Panc1 (cell line): Measurements from ENCODE around the gene CLDN22. TPM values are rescaled to one million over a fixed set of nuclear protein-coding genes. Genes with fewer than 3 reads are reported as not detected.

Experiments used
- ATAC-seq: fragments of 200-7000 bp; cut with Tn5 transposase; 2 replicates; pipeline ENCODE4 v1.9.1; 2020; ENCODE audit warnings: mild to moderate bottlenecking, moderate library complexity
- BruUV-seq: library from RNA; stranded (reverse); fragments of 400-500 nt; replicated peaks from 2 replicates; lab custom pipeline; 2021; lab: Mats Ljungman, UMichigan
- CTCF ChIA-PET: fragments of 300-600 bp; sonication (Branson Sonifier 250); formaldehyde crosslinking; loops from one replicate; lab custom pipeline; 2022; ENCODE audit warnings: antibody characterized with exemption; lab: Charles Lee
- POLR2A ChIA-PET: fragments of 300-600 bp; sonication (Branson Sonifier 250); formaldehyde crosslinking; loops from one replicate; lab custom pipeline; 2022; ENCODE audit warnings: antibody characterized with exemption; lab: Charles Lee
- DNase-seq: peaks from one replicate; pipeline ENCODE4 v3.0.0-alpha.2; 2010; ENCODE audit warnings: low read depth, low spot score
- H3K27ac ChIP-seq: 2 replicates; pipeline ENCODE4 v1.5.1; 2011; ENCODE audit warnings: mild to moderate bottlenecking, low read length, inconsistent platforms
- H3K27me3 ChIP-seq: fragments of 200-500 bp; sonication (Bioruptor generic); 2 replicates; pipeline ENCODE4 v1.6.0; 2014; ENCODE audit warnings: low read length, inconsistent platforms; ENCODE audit not compliant: control insufficient read depth, insufficient read depth
- H3K36me3 ChIP-seq: fragments of 200-500 bp; sonication (Bioruptor generic); 2 replicates; pipeline ENCODE4 v1.5.1; 2014; ENCODE audit warnings: inconsistent platforms, mild to moderate bottlenecking, low read length, moderate library complexity; ENCODE audit not compliant: control insufficient read depth, insufficient read depth
- H3K4me1 ChIP-seq: 2 replicates; pipeline ENCODE4 v1.5.1; 2011; ENCODE audit warnings: inconsistent platforms, mild to moderate bottlenecking, low read length, moderate library complexity; ENCODE audit not compliant: control insufficient read depth, insufficient read depth
- H3K4me3 ChIP-seq, 2 experiments: 2 replicates each; pipeline ENCODE4 v1.5.1; 2011 to 2012; ENCODE audit warnings: low read depth in 2 of 2, low read length in 2 of 2, mild to moderate bottlenecking in 2 of 2, inconsistent platforms in 1 of 2, moderate library complexity in 1 of 2
- H3K9me3 ChIP-seq: fragments of 200-500 bp; sonication (Bioruptor generic); 2 replicates; pipeline ENCODE4 v1.5.1; 2014; ENCODE audit warnings: low read depth, mild to moderate bottlenecking, inconsistent platforms, low read length, moderate library complexity; ENCODE audit not compliant: control insufficient read depth, insufficient read depth
- POLR2AphosphoS5 ChIP-seq: IDR thresholded peaks from 2 replicates; pipeline ENCODE4 v1.6.1; 2012; ENCODE audit warnings: mild to moderate bottlenecking, low read depth, low read length, moderate library complexity
- SIN3A ChIP-seq: IDR thresholded peaks from 2 replicates; pipeline ENCODE4 v1.6.1; 2012; ENCODE audit warnings: low read depth, mild to moderate bottlenecking, low read length, moderate library complexity, borderline replicate concordance; ENCODE audit not compliant: insufficient read depth
- TCF7L2 ChIP-seq: IDR thresholded peaks from 2 replicates; pipeline ENCODE4 v1.6.1; 2011; ENCODE audit warnings: mild to moderate bottlenecking, low read depth, low read length, inconsistent platforms
- in situ Hi-C: cut with HindIII; loops from 2 replicates; pipeline ENCODE4 v1.10.0; 2016; ENCODE audit warnings: low sequenced_read_pairs, low pct_unique_long_range_greater_than_20kb
- intact Hi-C: fragments of 100-400 bp; cut with micrococcal nuclease; formaldehyde crosslinking; loops from one replicate; pipeline ENCODE4 v1.10.0; 2022; ENCODE audit not compliant: unreplicated experiment
- total RNA-seq: library from RNA; stranded (reverse); gene quantifications from one replicate; pipeline ENCODE4 v1.2.1, GENCODE V29; 2021; ENCODE audit not compliant: unreplicated experiment
- TF ChIP-seq, protein P1 (sequence below): fragments of 450-650 bp; IDR thresholded peaks from 2 replicates; pipeline ENCODE4 v1.5.1; 2017; ENCODE audit warnings: mild to moderate bottlenecking
- TF ChIP-seq, protein P2 (sequence below), 2 experiments: IDR thresholded peaks; 2 replicates each; pipeline ENCODE4 v1.6.1; 2011 to 2012; ENCODE audit warnings: low read depth in 2 of 2, control low read depth in 1 of 2, low read length in 1 of 2, mild to moderate bottlenecking in 1 of 2, moderate library complexity in 1 of 2; ENCODE audit not compliant: insufficient read depth in 1 of 2

CLDN22 gene
- total RNA-seq, 1 experiment from 2014 or later: not detected

DNA sequence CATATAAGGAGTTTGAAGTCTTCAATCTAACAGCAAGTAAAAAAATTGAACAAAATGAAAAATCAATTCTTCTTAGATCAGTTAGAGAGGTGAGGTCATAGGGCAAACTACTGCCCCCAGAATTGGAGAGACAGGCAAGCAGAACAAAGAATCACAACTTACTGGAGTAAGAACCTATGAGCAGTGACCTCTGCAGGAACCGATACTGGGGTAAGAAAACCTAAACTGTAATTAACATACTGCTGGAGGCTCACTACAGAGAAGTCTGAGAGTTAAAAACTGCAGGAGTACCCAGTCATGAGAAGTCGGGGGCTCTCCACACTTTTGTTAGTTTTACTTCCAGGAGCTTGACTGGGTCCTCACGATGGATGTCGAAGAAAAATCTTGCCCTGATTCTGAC is 16.0 kb downstream of the CLDN22 start:
- DNase-seq (no peak), ATAC-seq (no peak)
- Histone ChIP-seq H3K9me3 (no peaks in the 10 kb centered on the region), H3K4me3 (no peak overlapping the region), H3K4me1 (no peaks in the 10 kb centered on the region), H3K27ac (no peak overlapping the region), H3K27me3 (no peaks in the 10 kb centered on the region), H3K36me3 (peaks cover 8% of the 10 kb centered on the region; the same call in 1 of the 2 replicates)
- intact Hi-C loops: loop anchor here (10.0 kb wide), 1 partner anchor 91 kb away; no protein-coding TSS in a partner anchor
- CTCF ChIA-PET: no interaction called here
- BruUV-seq: no TSS peak
- in situ Hi-C loops: no loop called here
- TF ChIP-seq, protein P1, sequence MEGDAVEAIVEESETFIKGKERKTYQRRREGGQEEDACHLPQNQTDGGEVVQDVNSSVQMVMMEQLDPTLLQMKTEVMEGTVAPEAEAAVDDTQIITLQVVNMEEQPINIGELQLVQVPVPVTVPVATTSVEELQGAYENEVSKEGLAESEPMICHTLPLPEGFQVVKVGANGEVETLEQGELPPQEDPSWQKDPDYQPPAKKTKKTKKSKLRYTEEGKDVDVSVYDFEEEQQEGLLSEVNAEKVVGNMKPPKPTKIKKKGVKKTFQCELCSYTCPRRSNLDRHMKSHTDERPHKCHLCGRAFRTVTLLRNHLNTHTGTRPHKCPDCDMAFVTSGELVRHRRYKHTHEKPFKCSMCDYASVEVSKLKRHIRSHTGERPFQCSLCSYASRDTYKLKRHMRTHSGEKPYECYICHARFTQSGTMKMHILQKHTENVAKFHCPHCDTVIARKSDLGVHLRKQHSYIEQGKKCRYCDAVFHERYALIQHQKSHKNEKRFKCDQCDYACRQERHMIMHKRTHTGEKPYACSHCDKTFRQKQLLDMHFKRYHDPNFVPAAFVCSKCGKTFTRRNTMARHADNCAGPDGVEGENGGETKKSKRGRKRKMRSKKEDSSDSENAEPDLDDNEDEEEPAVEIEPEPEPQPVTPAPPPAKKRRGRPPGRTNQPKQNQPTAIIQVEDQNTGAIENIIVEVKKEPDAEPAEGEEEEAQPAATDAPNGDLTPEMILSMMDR: no peak
- TF ChIP-seq POLR2AphosphoS5 (no peak), TCF7L2 (no peak), SIN3A (no peak)
- TF ChIP-seq, protein P2, sequence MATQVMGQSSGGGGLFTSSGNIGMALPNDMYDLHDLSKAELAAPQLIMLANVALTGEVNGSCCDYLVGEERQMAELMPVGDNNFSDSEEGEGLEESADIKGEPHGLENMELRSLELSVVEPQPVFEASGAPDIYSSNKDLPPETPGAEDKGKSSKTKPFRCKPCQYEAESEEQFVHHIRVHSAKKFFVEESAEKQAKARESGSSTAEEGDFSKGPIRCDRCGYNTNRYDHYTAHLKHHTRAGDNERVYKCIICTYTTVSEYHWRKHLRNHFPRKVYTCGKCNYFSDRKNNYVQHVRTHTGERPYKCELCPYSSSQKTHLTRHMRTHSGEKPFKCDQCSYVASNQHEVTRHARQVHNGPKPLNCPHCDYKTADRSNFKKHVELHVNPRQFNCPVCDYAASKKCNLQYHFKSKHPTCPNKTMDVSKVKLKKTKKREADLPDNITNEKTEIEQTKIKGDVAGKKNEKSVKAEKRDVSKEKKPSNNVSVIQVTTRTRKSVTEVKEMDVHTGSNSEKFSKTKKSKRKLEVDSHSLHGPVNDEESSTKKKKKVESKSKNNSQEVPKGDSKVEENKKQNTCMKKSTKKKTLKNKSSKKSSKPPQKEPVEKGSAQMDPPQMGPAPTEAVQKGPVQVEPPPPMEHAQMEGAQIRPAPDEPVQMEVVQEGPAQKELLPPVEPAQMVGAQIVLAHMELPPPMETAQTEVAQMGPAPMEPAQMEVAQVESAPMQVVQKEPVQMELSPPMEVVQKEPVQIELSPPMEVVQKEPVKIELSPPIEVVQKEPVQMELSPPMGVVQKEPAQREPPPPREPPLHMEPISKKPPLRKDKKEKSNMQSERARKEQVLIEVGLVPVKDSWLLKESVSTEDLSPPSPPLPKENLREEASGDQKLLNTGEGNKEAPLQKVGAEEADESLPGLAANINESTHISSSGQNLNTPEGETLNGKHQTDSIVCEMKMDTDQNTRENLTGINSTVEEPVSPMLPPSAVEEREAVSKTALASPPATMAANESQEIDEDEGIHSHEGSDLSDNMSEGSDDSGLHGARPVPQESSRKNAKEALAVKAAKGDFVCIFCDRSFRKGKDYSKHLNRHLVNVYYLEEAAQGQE (IDR thresholded peaks at IDR 0.05; ENCODE audit: insufficient read depth in 1 of 2, low read depth in 2 of 2, low read length in 1 of 2): no peak
- POLR2A ChIA-PET: no interaction called here

DNA sequence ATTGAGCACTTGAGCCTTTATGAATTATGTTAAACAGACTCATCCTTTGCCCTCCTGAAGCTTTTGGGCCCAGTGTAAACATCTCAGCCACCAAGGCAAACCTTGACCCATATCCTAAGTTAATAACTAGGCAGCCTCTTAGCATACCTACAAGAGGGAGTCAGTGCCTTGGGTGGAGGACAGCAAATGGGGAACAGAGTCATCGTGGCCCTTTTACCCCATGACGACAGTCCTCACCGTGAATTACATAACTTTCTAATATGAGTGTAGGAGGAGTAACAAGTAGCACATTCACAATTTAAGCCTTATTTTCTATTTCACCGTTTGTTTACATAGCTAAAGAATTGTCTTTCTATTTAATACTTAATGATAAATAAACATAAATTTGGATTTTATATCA is 16.8 kb downstream of the CLDN22 start:
- Histone ChIP-seq H3K27me3 (no peaks in the 10 kb centered on the region), H3K4me1 (no peaks in the 10 kb centered on the region), H3K9me3 (no peaks in the 10 kb centered on the region), H3K27ac (no peak overlapping the region), H3K36me3 (peaks cover 8% of the 10 kb centered on the region; the same call in 1 of the 2 replicates), H3K4me3 (no peak overlapping the region)
- in situ Hi-C loops: no loop called here
- no peak for ATAC-seq
- POLR2A ChIA-PET: no interaction called here
- intact Hi-C loops: loop anchor here (10.0 kb wide), 1 partner anchor 92 kb away; no protein-coding TSS in a partner anchor
- DNase-seq: no peak
- BruUV-seq: no TSS peak
- CTCF ChIA-PET: no interaction called here
- TF ChIP-seq POLR2AphosphoS5: no peak
- TF ChIP-seq, protein P1: no peak
- no peak for TF ChIP-seq SIN3A
- TF ChIP-seq, protein P2 (IDR thresholded peaks at IDR 0.05; ENCODE audit: insufficient read depth in 1 of 2, low read depth in 2 of 2, low read length in 1 of 2): no peak
- TF ChIP-seq TCF7L2: no peak
